ENCODE measurements around the gene TBX3.

DNA sequence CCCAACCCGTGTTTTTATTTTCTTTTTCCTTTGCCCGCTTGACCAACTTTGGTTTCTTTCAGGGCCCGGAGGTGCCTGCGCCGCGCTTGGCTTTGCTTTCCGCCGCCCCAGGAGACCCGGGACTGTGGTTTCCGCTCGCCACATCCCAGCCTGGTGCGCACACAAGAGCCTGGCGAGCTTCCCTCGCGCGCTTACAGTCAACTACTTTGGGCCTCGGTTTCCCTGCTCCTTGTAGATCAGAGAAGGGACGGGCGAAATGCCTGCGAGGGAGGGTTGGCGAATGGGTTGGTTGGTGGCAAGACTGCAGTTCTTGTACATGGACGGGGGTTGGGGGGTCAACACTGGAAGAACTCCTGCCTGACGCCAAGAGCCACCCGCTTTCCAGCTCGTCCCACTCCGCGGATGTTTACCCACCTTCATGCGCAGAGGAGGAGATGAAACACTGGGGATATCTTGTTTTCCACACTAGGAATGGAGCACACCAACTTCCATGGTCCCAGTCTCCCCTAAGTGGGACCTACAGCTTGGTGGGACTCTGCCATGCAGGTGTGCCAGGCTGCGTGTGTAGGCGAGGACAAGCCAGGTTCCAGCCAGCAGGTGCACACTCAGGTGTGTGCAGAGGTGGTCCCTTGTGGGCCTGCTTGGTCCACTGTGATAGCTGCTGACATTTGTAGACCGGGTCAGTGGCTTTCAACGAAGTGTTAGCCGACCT is 16.6 kb upstream of the TBX3 start:
- TF ChIP-seq GABPA (IDR thresholded peaks at IDR 0.05; ENCODE audit: low read depth) = no peak
- TF ChIP-seq, protein P1, sequence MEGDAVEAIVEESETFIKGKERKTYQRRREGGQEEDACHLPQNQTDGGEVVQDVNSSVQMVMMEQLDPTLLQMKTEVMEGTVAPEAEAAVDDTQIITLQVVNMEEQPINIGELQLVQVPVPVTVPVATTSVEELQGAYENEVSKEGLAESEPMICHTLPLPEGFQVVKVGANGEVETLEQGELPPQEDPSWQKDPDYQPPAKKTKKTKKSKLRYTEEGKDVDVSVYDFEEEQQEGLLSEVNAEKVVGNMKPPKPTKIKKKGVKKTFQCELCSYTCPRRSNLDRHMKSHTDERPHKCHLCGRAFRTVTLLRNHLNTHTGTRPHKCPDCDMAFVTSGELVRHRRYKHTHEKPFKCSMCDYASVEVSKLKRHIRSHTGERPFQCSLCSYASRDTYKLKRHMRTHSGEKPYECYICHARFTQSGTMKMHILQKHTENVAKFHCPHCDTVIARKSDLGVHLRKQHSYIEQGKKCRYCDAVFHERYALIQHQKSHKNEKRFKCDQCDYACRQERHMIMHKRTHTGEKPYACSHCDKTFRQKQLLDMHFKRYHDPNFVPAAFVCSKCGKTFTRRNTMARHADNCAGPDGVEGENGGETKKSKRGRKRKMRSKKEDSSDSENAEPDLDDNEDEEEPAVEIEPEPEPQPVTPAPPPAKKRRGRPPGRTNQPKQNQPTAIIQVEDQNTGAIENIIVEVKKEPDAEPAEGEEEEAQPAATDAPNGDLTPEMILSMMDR (IDR thresholded peaks at IDR 0.05) = no peak
- no peak for TF ChIP-seq MXI1 (IDR thresholded peaks at IDR 0.05; ENCODE audit: low read depth, low read length)
- TF ChIP-seq RAD21 (IDR thresholded peaks at IDR 0.05; ENCODE audit: low read length) = no peak
- TF ChIP-seq NFIC (IDR thresholded peaks at IDR 0.05; ENCODE audit: borderline replicate concordance) = no peak
- TF ChIP-seq EZH2phosphoT487 (IDR thresholded peaks at IDR 0.05; ENCODE audit: borderline replicate concordance, low read depth) = no peak
